OCI-LY1 (cell line): Measurements from ENCODE around the gene TOR4A.

Source experiments
- H2AFZ ChIP-seq: fragments of 200-600 bp; sonication (generic), shearing (Covaris generic); 2 replicates; pipeline ENCODE4 v1.6.0; 2014; ENCODE audit warnings: antibody characterized with exemption, mild to moderate bottlenecking, low read length
- H3F3A ChIP-seq: fragments of 200-600 bp; sonication (generic), shearing (Covaris generic); 2 replicates; pipeline ENCODE4 v1.6.0; 2014; ENCODE audit warnings: mild to moderate bottlenecking, antibody characterized with exemption, low read length, moderate library complexity; ENCODE audit not compliant: insufficient read depth
- H3K27ac ChIP-seq: fragments of 200-600 bp; sonication (generic); 2 replicates; pipeline ENCODE4 v1.5.1; 2014; ENCODE audit warnings: low read length, mixed run types, mild to moderate bottlenecking, low read depth; ENCODE audit not compliant: poor library complexity, severe bottlenecking
- H3K27me3 ChIP-seq: fragments of 200-600 bp; sonication (generic); 2 replicates; pipeline ENCODE4 v1.6.0; 2014; ENCODE audit warnings: antibody characterized with exemption, mild to moderate bottlenecking, low read length, moderate library complexity; ENCODE audit not compliant: insufficient read depth
- H3K36me3 ChIP-seq: fragments of 200-600 bp; sonication (generic); 2 replicates; pipeline ENCODE4 v1.6.1; 2014; ENCODE audit warnings: mild to moderate bottlenecking, antibody characterized with exemption, low read length, moderate library complexity, mixed read lengths; ENCODE audit not compliant: insufficient read depth
- H3K4me1 ChIP-seq: fragments of 200-600 bp; sonication (generic); 2 replicates; pipeline ENCODE4 v1.5.1; 2014; ENCODE audit warnings: mild to moderate bottlenecking, low read length, moderate library complexity; ENCODE audit not compliant: insufficient read depth, severe bottlenecking
- H3K4me2 ChIP-seq: fragments of 200-600 bp; sonication (generic), shearing (Covaris generic); 2 replicates; pipeline ENCODE4 v1.6.1; 2014; ENCODE audit warnings: low read length
- H3K4me3 ChIP-seq: fragments of 200-600 bp; sonication (generic); 2 replicates; pipeline ENCODE4 v1.5.1; 2014; ENCODE audit warnings: low read length, low read depth, mild to moderate bottlenecking, mixed read lengths; ENCODE audit not compliant: poor library complexity, severe bottlenecking
- H3K79me2 ChIP-seq: fragments of 200-600 bp; shearing (Covaris generic); 2 replicates; pipeline ENCODE4 v1.6.1; 2016; ENCODE audit warnings: mixed run types, low read length, mixed read lengths; ENCODE audit not compliant: insufficient read depth
- H3K9ac ChIP-seq: fragments of 200-600 bp; sonication (generic), shearing (Covaris generic); 2 replicates; pipeline ENCODE4 v1.6.1; 2014; ENCODE audit warnings: mild to moderate bottlenecking, low read length, mixed read lengths
- H3K9me2 ChIP-seq: fragments of 200-600 bp; sonication (generic), shearing (Covaris generic); 2 replicates; pipeline ENCODE4 v1.6.1; 2014; ENCODE audit warnings: low read depth, mild to moderate bottlenecking, low read length, mixed read lengths
- H3K9me3 ChIP-seq: fragments of 200-600 bp; shearing (Covaris generic); 2 replicates; pipeline ENCODE4 v1.6.1; 2014; ENCODE audit warnings: low read length, mixed read lengths
- H4K20me1 ChIP-seq: fragments of 200-600 bp; sonication (generic), shearing (Covaris generic); 2 replicates; pipeline ENCODE4 v1.6.0; 2016; ENCODE audit warnings: mild to moderate bottlenecking, low read length; ENCODE audit not compliant: insufficient read depth
- EZH2 ChIP-seq: fragments of 200-600 bp; sonication (generic), shearing (Covaris generic); IDR thresholded peaks from 2 replicates; pipeline ENCODE4 v1.8.0; 2017; ENCODE audit warnings: borderline replicate concordance, mixed run types, mild to moderate bottlenecking, antibody characterized with exemption, low read length, moderate library complexity, mixed read lengths
- TF ChIP-seq, protein P1 (sequence below): fragments of 200-600 bp; sonication (generic), shearing (Covaris generic); IDR thresholded peaks from 2 replicates; pipeline ENCODE4 v1.5.1; 2017; ENCODE audit warnings: mild to moderate bottlenecking, antibody characterized with exemption, low read length, moderate library complexity, mixed read lengths

The TOR4A gene

DNA sequence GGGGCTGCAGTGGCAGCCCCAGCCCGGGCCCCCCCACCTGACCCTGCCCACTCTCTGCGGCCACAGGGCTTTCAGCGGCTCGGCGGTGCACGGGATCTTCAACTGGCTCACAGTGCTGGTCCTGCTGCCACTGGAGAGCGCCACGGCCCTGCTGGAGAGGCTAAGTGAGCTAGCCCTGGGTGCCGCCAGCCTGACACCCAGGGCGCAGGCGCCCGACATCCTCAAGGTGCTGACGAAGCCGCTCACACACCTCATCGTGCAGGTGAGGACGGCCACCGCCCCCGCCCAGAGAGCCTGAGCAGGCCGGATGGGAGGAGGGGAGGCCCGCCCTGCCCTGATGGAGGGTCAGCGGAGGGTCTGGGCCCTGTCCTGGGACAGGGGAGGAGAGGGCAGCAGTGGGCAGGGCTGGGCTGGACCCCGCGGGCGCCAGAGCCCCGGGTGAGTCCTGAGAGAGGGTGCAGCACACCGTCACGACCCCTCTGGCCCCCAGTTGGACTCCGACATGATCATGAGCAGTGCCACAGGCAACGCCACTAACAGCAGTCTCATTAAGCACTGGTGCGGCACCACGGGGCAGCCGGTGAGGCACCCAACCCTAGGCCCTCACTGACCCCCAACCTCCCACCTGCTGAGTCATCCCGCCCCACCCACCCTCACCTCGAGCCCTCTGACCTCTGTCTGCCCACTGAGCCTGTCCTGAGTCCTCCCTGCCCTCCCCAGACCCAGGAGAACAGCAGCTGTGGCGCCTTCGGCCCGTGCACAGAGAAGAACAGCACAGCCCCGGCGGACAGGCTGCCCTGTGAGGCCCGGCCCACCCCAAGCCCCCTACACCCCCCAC is 44.2 kb upstream of the TOR4A start:
- Histone ChIP-seq H3K4me1 (peaks cover 8% of the 10 kb centered on the region), H3K4me3 (no peak overlapping the region)

DNA sequence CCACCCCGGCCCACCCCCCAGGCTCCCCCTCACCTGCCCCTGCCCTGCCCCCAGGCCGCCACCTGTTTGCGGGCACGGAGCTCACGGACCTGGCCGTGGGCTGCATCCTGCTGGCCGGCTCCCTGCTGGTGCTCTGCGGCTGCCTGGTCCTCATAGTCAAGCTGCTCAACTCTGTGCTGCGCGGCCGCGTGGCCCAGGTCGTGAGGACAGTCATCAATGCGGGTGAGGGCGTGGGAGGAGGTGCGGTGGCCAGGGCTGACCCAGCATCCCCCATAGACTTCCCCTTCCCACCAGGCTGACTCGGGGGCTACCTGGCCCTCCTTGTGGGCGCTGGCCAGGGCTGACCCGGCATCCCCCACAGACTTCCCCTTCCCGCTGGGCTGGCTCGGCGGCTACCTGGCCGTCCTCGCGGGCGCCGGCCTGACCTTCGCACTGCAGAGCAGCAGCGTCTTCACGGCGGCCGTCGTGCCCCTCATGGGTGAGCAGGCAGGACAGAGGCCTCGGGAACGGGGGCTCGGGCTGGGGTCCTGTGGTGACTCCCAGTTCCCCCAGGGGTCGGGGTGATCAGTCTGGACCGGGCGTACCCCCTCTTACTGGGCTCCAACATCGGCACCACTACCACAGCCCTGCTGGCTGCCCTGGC is 43.4 kb upstream of the TOR4A start:
- Histone ChIP-seq H3K27ac (no peak overlapping the region), H3K9ac (no peak overlapping the region), H3K4me3 (no peak overlapping the region), H3K79me2 (no peaks in the 10 kb centered on the region), H4K20me1 (no peaks in the 10 kb centered on the region), H3K36me3 (no peaks in the 10 kb centered on the region), H3K9me3 (no peaks in the 10 kb centered on the region), H3K9me2 (no peaks in the 10 kb centered on the region), H3F3A (no peaks in the 10 kb centered on the region), H2AFZ (no peak overlapping the region), H3K4me2 (no peak overlapping the region), H3K27me3 (peaks cover 9% of the 10 kb centered on the region; the same call in 1 of the 2 replicates), H3K4me1 (peaks cover 14% of the 10 kb centered on the region)
- TF ChIP-seq EZH2, result no peak

More for the DNA sequence above, 44.2 kb upstream of the TOR4A start:
- H3K27me3 ChIP-seq, result peaks cover 10% of the 10 kb centered on the region; the same call in 1 of the 2 replicates
- no peak overlapping the region for H3K4me2 ChIP-seq
- no peaks in the 10 kb centered on the region for H3F3A ChIP-seq
- H3K9me3 ChIP-seq, result no peaks in the 10 kb centered on the region
- H3K9ac ChIP-seq, result no peak overlapping the region
- no peak overlapping the region for H2AFZ ChIP-seq
- no peak for TF ChIP-seq EZH2
- TF ChIP-seq, protein P1, sequence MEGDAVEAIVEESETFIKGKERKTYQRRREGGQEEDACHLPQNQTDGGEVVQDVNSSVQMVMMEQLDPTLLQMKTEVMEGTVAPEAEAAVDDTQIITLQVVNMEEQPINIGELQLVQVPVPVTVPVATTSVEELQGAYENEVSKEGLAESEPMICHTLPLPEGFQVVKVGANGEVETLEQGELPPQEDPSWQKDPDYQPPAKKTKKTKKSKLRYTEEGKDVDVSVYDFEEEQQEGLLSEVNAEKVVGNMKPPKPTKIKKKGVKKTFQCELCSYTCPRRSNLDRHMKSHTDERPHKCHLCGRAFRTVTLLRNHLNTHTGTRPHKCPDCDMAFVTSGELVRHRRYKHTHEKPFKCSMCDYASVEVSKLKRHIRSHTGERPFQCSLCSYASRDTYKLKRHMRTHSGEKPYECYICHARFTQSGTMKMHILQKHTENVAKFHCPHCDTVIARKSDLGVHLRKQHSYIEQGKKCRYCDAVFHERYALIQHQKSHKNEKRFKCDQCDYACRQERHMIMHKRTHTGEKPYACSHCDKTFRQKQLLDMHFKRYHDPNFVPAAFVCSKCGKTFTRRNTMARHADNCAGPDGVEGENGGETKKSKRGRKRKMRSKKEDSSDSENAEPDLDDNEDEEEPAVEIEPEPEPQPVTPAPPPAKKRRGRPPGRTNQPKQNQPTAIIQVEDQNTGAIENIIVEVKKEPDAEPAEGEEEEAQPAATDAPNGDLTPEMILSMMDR, result no peak
- no peaks in the 10 kb centered on the region for H3K36me3 ChIP-seq
- no peak overlapping the region for H3K27ac ChIP-seq
- H3K79me2 ChIP-seq, result no peaks in the 10 kb centered on the region
- H3K9me2 ChIP-seq, result no peaks in the 10 kb centered on the region
- no peaks in the 10 kb centered on the region for H4K20me1 ChIP-seq

DNA sequence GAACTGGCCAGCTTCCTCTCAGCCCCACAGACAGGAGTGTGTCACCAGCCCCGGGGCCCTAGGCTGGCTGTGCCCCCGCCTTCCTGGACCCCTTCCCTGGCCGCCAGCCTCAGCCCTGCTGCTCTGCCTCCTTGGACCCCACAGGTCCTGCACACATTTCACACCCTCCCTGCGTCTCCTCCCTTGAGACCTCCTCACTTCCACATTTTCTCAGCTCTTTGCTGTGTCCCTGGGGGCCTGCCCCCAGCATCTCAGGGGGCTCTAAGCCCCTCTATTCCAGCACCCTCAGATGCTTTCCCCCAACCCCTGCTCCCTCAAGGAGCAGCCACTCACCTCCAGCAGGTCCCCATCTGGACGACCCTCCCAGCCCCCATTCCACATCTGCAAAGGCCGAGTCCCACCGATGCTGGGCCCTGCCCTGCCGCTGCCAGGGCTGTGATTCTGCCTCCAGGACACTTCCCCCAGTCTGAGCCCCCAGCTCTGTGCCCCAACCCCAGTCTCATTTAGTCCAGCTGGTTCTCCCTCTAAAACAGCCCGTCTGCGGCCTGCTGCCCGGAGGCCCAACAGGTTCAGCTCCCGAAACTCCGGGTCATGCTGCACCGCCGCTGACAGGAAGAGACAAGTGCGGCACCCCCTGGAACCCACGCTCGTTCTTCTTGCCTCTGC is 42.6 kb upstream of the TOR4A start:
- no peak overlapping the region for H3K4me2 ChIP-seq

More for the DNA sequence above, 42.6 kb upstream of the TOR4A start:
- Histone ChIP-seq H3K9me2 (no peaks in the 10 kb centered on the region), H3K9me3 (no peaks in the 10 kb centered on the region), H4K20me1 (no peaks in the 10 kb centered on the region), H3K27me3 (peaks cover 9% of the 10 kb centered on the region; the same call in 1 of the 2 replicates), H3K9ac (no peak overlapping the region), H3K79me2 (no peaks in the 10 kb centered on the region), H3F3A (no peaks in the 10 kb centered on the region), H2AFZ (no peak overlapping the region), H3K36me3 (no peaks in the 10 kb centered on the region), H3K4me1 (peaks cover 19% of the 10 kb centered on the region), H3K4me3 (no peak overlapping the region), H3K27ac (no peak overlapping the region)
- TF ChIP-seq, protein P1, result no peak
- no peak for TF ChIP-seq EZH2
